Adrenal gland (tissue), 5 donors: ENCODE results near the gene SYCN.

ENCODE experiments used
- CTCF ChIP-seq, 6 experiments: fragments of 450-650 bp in 4 of 6; fragments of 200-600 bp in 2 of 6; sonication (generic) in 1 of 6; IDR thresholded peaks; 1 replicate in 5 of 6; 2 replicates in 1 of 6; pipeline versions ENCODE4 v1.5.1 to v1.8.0; 2016 to 2021; ENCODE audit warnings: antibody characterized with exemption in 6 of 6, mild to moderate bottlenecking in 2 of 6, moderate library complexity in 1 of 6
- POLR2A ChIP-seq, 2 donors: fragments of 450-650 bp; IDR thresholded peaks; one replicate each; pipeline ENCODE4 v1.6.1; 2017; ENCODE audit warnings: antibody characterized with exemption in 2 of 2, mild to moderate bottlenecking in 2 of 2, moderate library complexity in 1 of 2
- donor health status: DM: no; HTN: no; CAD: no.

- no peak for TF ChIP-seq CTCF (IDR thresholded peaks at IDR 0.05)
- TF ChIP-seq POLR2A (IDR thresholded peaks at IDR 0.05) = no peak
These were observed 1.1 kb downstream of the SYCN start for GRCh38 chr19:39202998-39203355.
